HUDEP-2 (cell line): ENCODE data around the gene AMDHD2.
A peak's percentile ranks its signal among the peaks of the same experiment; 100 is the strongest.

Source experiments
- DNase-seq, 76 experiments: peaks; one replicate each; lab custom pipeline; 2025; ENCODE audit not compliant: unreplicated experiment in 76 of 76; lab: John Stamatoyannopoulos, UW

Gene AMDHD2

DNA sequence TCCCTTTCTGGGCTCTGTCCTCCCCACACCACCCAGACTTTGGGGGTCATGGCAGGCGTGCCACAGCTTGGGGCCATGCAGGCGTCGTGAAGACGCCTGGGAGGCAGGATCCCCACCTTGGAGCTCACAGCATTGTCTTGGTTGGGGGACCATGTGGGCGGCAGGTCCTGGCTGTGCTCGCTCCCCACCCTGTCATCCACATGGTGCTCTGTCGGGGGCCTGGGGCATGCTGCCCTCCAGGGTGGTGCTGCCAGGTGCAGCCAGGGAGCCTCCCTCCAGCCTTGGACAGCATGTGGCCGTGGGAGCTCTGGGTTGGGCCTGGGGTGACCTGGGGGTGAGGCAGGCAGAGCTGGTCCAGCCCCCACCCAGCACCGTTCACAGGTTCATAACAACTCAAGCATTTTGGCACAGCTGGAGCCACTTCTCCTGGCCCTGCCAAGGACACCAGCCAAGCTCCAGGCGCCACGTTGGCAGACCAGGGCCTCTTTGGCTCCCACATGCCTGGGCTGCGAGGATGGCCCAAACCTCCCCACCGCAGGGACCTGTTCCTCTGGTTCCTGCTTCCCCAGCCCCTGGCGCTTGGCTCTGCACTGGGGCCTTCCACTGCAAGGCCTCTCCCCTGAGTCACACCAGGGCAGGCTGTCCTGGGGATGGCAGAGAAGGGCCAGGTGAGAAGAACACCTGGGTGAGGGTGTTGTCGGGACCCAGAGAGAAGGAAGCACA lies 21.5 kb upstream of the AMDHD2 start:
- no peak for DNase-seq

GRCh38 chr16:2499454-2499853 lies 20.7 kb upstream of the AMDHD2 start:
- DNase-seq = no peak

DNA sequence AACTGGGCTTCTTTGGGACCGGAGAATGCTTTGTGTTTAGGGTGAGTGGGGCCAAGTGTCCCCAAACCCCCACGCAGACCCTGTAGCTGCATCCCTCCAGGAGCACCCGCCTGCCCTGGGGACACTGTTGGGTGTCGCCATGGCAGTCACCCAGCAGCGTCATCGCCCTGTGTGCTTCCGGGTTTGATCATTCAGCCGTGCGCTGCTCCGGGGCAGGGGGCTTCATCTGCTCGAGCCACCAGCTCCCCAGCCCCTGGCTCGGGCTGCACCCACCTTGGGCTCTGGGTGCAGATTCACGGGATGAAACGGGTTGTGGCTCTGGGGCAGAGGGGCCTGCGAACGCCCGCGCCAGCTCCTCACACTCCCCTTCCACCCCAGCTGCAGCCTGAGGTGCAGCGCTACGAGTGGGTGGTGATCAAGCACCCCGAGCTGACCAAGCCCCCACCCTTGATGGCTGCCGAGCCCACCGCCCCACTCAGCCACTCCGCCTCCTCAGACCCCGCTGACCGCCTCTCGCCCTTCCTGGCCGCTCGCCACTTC lies 20.2 kb upstream of the AMDHD2 start:
- DNase-seq = no peak

- no peak for DNase-seq
These were observed 19.7 kb upstream of the AMDHD2 start for GRCh38 chr16:2500430-2500917.

- peak in 61 of 76 experiments; percentile 17 to 81 (median 61) for DNase-seq
These were observed 19.0 kb upstream of the AMDHD2 start for GRCh38 chr16:2500918-2501750.

DNA sequence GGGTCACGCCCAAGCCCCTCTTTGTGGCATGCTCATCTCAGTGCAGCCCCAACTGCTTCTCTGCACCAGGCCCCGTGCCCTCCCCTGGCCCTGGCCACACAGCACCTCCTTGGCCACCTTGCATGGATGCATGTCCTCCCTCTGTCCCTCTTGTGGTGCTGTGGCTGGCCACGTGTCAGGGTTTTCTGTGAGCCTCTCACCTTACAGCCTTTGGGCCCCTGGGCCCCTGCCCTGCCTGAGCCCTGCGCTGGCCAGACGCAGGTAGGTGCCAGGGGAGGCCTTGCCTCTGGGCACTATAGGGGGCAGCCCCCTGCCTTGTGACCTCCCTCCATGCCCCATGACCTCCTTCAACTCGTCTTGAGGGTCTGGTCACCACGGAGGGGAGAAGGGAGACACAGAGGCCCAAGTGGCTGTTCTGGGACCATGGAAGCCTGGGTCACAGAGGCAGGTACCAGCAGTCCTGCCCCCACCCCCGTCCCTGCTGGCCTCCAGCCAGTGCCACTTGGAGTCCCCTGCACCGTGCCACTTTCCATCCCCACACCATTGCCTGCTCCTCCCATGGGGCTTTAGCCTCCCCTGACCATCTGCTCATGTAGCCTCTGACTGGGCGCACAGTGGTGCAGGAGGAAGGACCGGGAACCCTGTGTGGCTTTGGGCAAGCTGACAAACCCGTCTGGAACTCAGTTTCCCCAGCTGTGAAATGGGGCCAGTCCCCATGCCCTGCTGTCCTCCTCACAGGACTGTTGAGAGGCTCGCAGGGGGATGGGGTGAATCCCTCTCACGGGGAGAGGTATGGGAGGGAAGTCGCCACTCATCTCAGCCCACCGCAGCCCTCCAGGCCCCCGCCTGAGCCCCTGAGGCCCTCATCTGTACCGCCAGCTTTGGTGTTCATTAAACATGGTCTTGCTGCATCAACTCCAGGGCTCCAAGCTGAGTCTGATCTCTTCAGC lies 17.9 kb upstream of the AMDHD2 start:
- no peak for DNase-seq

- no peak for DNase-seq
These were observed 14.5 kb upstream of the AMDHD2 start for GRCh38 chr16:2505695-2506094.

- DNase-seq = no peak
These were observed 13.0 kb upstream of the AMDHD2 start for GRCh38 chr16:2507052-2507659.

- DNase-seq = no peak
These were observed 12.5 kb upstream of the AMDHD2 start for GRCh38 chr16:2507665-2508064.

DNA sequence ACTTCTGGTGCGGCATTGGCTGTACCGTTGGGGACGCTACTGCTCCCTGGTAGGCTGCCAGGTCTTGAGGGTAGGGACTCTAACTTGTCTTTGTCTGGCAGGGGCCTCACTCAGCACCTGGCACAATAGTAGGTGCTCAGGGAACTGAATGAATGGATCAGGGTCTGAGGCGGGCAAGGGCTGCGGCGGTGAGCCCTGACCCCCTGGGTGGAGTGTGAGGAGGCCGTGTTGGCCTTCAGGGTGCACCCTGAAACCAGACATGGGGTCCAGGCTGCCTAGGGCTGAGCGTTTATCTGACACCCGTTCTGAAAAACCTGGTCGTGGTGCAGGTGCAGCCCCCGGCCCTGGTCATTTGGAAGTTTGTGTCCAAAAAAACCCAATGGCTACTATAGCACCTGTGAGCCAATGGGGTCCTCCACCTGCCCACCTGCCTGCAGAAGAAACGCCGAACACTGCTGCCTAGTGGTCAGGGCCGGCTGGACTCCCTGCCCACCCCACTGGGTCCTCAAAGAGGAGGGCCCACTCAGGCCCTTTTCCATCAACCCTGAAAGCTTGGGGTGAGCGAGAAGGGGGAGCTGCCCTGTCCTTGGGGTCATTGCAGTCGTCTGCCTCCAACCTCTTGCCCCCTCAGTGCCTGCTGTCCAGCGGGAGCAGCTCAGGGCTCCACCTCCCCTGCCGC lies 11.3 kb upstream of the AMDHD2 start:
- no peak for DNase-seq

DNA sequence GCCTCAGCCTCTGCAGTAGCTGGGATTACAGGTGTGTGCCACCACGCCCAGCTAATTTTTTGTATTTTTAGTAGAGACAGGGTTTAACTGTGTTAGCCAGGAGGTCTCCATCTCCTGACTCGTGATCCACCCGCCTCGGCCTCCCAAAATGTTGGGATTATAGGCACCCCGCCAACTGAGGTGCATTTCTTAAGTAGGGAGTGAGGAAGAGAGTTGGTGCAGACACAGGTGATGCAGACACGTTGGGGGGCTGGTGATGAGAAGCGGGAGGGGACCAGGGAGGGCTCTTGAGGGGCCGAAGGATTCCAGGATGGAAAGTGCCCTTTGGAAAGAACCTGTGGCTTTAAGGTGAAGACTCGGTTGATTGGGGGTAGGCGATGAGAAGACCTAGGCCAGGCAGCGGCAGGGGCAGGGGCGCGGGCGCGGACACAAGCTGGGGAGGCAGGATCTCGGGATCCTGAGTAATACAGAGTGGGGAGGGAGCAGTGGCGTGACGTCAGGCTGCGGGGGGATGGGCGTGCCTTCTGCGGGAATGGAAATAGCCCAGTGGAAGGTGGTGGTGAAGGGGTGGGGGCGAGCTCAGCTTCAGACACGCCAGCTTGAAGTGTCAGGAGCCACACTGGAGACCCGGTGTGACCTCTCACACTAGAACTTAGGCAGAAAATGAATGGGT lies 8.9 kb upstream of the AMDHD2 start:
- DNase-seq = no peak

GRCh38 chr16:2511996-2512734 lies 8.0 kb upstream of the AMDHD2 start:
- no peak for DNase-seq

- peak in 2 of 76 experiments; percentile 5 to 11 for DNase-seq
These were observed 7.3 kb upstream of the AMDHD2 start for GRCh38 chr16:2512735-2513404.

DNA sequence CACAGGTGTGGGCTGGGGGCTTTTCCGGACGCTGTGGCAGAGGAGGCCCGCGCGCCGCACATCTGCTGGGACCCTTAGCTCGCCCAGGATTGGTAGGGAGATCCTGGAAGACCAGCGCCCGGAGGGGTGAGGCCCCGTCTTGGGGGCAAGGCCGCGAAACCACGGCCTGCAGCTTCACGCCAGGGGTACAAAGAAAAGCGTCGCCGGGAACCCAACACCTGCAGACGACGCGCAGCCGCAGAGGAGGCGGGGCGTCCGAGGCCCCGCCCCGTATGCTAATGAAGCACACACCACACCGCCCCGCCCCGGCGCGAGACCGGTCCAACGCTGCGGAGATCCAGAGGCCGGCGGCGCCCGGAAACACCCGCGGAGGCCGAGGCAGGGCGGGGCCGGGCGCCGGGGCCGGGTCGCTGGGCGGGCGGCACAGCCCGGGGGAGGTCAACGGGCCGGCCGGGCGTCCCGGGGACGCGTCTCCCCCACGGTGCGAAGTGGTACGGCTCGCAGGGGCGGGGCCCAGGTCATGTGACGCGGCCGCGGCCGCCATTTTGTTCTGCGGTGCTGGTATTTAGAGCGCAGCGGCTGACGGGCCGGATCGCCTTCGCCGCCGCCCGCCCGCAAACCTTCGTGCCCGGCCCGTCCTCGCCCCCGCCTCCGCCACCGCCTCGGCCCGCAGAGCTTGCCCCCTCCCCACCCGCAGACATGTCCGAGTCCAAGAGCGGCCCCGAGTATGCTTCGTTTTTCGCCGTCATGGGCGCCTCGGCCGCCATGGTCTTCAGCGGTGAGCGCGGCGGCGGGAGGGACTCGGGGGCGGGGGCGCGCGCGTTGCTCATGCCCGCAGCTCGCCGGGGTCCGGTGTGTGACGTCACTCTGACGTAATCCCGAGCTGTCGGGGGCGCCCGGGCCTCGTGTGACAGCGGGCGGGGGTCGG lies 6.5 kb upstream of the AMDHD2 start, which contains the start of gene ATP6V0C:
ATP6V0C (plus strand) TSS at position 548 of the 928 bp plus-strand sequence; CDS start at position 700, 152 bp downstream.
- DNase-seq = peak in 72 of 76 experiments; percentile 46 to 97 (median 88)

DNA sequence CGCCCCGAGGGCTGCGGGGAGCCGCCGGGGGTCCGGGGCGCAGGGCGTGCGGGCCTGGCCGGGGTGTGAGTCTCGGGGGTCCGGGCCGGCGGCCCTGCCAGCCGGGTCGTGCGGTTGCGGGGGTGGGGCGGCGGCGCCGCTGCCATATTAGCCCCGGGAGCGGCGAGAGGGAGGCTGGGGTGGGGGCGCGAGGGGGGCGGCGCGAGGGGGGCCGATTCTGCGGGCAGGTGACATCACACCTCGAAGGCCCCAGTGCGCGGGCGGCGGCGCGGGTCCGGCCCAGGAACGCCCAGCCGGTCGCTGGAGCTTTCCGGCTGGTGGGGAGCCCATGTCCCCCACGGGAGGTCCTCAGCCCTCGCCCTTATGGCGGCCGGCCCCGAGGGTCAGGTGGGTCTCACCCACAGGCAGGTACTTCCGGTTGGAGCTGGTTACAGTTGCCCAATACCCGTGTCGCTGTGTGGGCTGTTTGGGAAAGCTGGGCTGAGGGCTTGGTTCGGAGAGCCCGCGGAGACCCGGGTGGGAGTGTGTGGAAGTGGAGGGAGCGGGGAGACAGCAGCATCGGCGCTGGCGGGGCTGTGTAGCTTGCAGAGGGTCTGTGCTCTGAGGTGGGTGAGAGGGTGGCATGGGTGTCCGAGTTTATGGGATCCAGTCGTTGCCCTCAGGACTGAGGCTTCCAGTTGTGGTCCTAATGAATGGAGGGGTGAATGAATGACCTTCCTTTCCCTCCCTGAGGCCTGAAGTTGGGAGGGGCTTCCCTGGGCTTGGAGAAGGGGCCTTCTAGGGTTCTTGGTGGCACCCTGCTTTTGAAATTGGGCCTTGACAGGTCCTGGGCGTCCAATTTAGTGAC lies 5.6 kb upstream of the AMDHD2 start:
- no peak for DNase-seq
